ENCODE data around the gene DDI2. TPM values are rescaled to one million over a fixed set of nuclear protein-coding genes. Genes with fewer than 3 reads are reported as not detected.

DDI2 gene
- total and polyA plus RNA-seq, 9 of the 15 experiments (the other 6 are each of a cell fraction or from before 2014, with no cell fraction given): 6.5 to 48.4 (median 21.2) TPM

DNA sequence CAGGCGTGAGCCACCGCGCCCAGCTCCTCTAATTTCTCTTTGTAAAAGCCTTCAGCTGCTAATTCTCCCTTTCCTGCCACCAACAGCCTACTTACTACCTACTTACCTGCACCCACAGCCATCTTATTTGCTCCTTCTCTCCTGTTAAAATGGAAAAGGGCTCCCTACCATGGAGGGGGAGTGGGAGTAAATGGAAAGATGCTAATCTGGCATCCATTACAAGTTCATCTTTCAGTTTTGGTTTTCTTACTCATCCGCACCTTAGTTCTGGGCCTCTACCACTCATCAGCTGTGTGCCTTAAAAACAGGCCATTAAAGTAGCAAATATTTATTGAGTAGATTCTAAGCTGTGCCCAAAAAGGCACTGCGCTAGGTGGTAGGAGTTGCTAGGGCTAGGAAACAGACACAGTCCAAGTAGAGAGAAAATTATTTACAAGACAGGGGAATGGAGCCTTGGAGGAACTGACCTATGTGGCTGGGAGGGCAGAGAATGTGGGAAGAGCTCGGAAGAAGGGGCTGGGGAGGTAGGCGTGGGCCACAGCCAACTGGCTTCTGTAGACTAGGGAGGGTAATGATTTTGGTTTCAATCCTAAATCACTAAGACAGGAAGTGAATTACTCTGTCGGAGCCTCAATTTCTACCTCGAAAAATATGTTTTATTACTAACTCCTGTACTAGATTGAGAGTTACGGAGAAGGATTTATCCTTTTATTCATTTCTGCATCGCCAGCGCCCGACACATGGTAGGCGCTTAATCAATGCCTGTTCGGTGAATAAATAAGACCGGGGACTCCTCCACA is 685 bp upstream of the DDI2 start (continued):
- TF ChIP-seq, protein P1, sequence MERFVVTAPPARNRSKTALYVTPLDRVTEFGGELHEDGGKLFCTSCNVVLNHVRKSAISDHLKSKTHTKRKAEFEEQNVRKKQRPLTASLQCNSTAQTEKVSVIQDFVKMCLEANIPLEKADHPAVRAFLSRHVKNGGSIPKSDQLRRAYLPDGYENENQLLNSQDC (CRISPR knock-in tag; IDR thresholded peaks at IDR 0.05): peak; percentile 65; the same call in 1 of the 2 replicates
- TF ChIP-seq ARID2 (IDR thresholded peaks at IDR 0.05) (no peak), SNIP1 (IDR thresholded peaks at IDR 0.05; ENCODE audit: low read depth) (no peak), NR2F6 (CRISPR knock-in tag; IDR thresholded peaks at IDR 0.05) (no peak), POLR2B (IDR thresholded peaks at IDR 0.05; ENCODE audit: low read depth, partially characterized antibody) (peak; percentile 31), NCOA1 (IDR thresholded peaks at IDR 0.05; ENCODE audit: low read depth) (0 out of 2 replicates have a peak, but pooled peaks have one; percentile 23), FOXK2 (conservative IDR thresholded peaks at IDR 0.05 in 1 of 2, IDR thresholded peaks at IDR 0.05 in 1 of 2; ENCODE audit: low read depth in 2 of 2) (0 out of 4 replicates have a peak, but pooled peaks of 1 of the 2 experiments have one; percentile 11), DACH1 (IDR thresholded peaks at IDR 0.05; ENCODE audit: partially characterized antibody) (peak; percentile 11), MBD2 (IDR thresholded peaks at IDR 0.05; ENCODE audit: borderline replicate concordance, low read depth) (0 out of 2 replicates have a peak, but pooled peaks have one; percentile 37), FOSL1 (tag; conservative IDR thresholded peaks at IDR 0.05) (no peak), FOXM1 (IDR thresholded peaks at IDR 0.05; ENCODE audit: low read depth) (no peak), FOXM1 (CRISPR knock-in tag; IDR thresholded peaks at IDR 0.05; ENCODE audit: low read depth) (no peak), ZFP36 (IDR thresholded peaks at IDR 0.05; ENCODE audit: low read depth, low read length, partially characterized antibody) (no peak), MAZ (CRISPR knock-in tag; conservative IDR thresholded peaks at IDR 0.05 in 1 of 2, IDR thresholded peaks at IDR 0.05 in 1 of 2) (no peak), ZSCAN32 (CRISPR knock-in tag; IDR thresholded peaks at IDR 0.05) (no peak), PCBP2 (IDR thresholded peaks at IDR 0.05; ENCODE audit: low read depth, low read length, poor library complexity, severe bottlenecking) (no peak)
- TF ChIP-seq, protein P2, sequence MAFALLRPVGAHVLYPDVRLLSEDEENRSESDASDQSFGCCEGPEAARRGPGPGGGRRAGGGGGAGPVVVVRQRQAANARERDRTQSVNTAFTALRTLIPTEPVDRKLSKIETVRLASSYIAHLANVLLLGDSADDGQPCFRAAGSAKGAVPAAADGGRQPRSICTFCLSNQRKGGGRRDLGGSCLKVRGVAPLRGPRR (CRISPR knock-in tag; IDR thresholded peaks at IDR 0.05): no peak
- TF ChIP-seq, protein P3, sequence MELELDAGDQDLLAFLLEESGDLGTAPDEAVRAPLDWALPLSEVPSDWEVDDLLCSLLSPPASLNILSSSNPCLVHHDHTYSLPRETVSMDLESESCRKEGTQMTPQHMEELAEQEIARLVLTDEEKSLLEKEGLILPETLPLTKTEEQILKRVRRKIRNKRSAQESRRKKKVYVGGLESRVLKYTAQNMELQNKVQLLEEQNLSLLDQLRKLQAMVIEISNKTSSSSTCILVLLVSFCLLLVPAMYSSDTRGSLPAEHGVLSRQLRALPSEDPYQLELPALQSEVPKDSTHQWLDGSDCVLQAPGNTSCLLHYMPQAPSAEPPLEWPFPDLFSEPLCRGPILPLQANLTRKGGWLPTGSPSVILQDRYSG (tag; conservative IDR thresholded peaks at IDR 0.05; ENCODE audit: low read depth): no peak
